Panc1 (cell line): ENCODE data around the gene EIPR1. TPM values are rescaled to one million over a fixed set of nuclear protein-coding genes. Genes with fewer than 3 reads are reported as not detected.

Experiments
- ATAC-seq: fragments of 200-7000 bp; cut with Tn5 transposase; 2 replicates; pipeline ENCODE4 v1.9.1; 2020; ENCODE audit warnings: mild to moderate bottlenecking, moderate library complexity
- BruUV-seq: library from RNA; stranded (reverse); fragments of 400-500 nt; replicated peaks from 2 replicates; lab custom pipeline; 2021; lab: Mats Ljungman, UMichigan
- CTCF ChIA-PET: fragments of 300-600 bp; sonication (Branson Sonifier 250); formaldehyde crosslinking; loops from one replicate; lab custom pipeline; 2022; ENCODE audit warnings: antibody characterized with exemption; lab: Charles Lee
- POLR2A ChIA-PET: fragments of 300-600 bp; sonication (Branson Sonifier 250); formaldehyde crosslinking; loops from one replicate; lab custom pipeline; 2022; ENCODE audit warnings: antibody characterized with exemption; lab: Charles Lee
- DNase-seq: peaks from one replicate; pipeline ENCODE4 v3.0.0-alpha.2; 2010; ENCODE audit warnings: low read depth, low spot score
- H3K27ac ChIP-seq: 2 replicates; pipeline ENCODE4 v1.5.1; 2011; ENCODE audit warnings: mild to moderate bottlenecking, low read length, inconsistent platforms
- H3K27me3 ChIP-seq: fragments of 200-500 bp; sonication (Bioruptor generic); 2 replicates; pipeline ENCODE4 v1.6.0; 2014; ENCODE audit warnings: low read length, inconsistent platforms; ENCODE audit not compliant: control insufficient read depth, insufficient read depth
- H3K36me3 ChIP-seq: fragments of 200-500 bp; sonication (Bioruptor generic); 2 replicates; pipeline ENCODE4 v1.5.1; 2014; ENCODE audit warnings: inconsistent platforms, mild to moderate bottlenecking, low read length, moderate library complexity; ENCODE audit not compliant: control insufficient read depth, insufficient read depth
- H3K4me1 ChIP-seq: 2 replicates; pipeline ENCODE4 v1.5.1; 2011; ENCODE audit warnings: inconsistent platforms, mild to moderate bottlenecking, low read length, moderate library complexity; ENCODE audit not compliant: control insufficient read depth, insufficient read depth
- H3K4me3 ChIP-seq, 2 experiments: 2 replicates each; pipeline ENCODE4 v1.5.1; 2011 to 2012; ENCODE audit warnings: low read depth in 2 of 2, low read length in 2 of 2, mild to moderate bottlenecking in 2 of 2, inconsistent platforms in 1 of 2, moderate library complexity in 1 of 2
- H3K9me3 ChIP-seq: fragments of 200-500 bp; sonication (Bioruptor generic); 2 replicates; pipeline ENCODE4 v1.5.1; 2014; ENCODE audit warnings: low read depth, mild to moderate bottlenecking, inconsistent platforms, low read length, moderate library complexity; ENCODE audit not compliant: control insufficient read depth, insufficient read depth
- POLR2AphosphoS5 ChIP-seq: IDR thresholded peaks from 2 replicates; pipeline ENCODE4 v1.6.1; 2012; ENCODE audit warnings: mild to moderate bottlenecking, low read depth, low read length, moderate library complexity
- SIN3A ChIP-seq: IDR thresholded peaks from 2 replicates; pipeline ENCODE4 v1.6.1; 2012; ENCODE audit warnings: low read depth, mild to moderate bottlenecking, low read length, moderate library complexity, borderline replicate concordance; ENCODE audit not compliant: insufficient read depth
- TCF7L2 ChIP-seq: IDR thresholded peaks from 2 replicates; pipeline ENCODE4 v1.6.1; 2011; ENCODE audit warnings: mild to moderate bottlenecking, low read depth, low read length, inconsistent platforms
- in situ Hi-C: cut with HindIII; loops from 2 replicates; pipeline ENCODE4 v1.10.0; 2016; ENCODE audit warnings: low sequenced_read_pairs, low pct_unique_long_range_greater_than_20kb
- intact Hi-C: fragments of 100-400 bp; cut with micrococcal nuclease; formaldehyde crosslinking; loops from one replicate; pipeline ENCODE4 v1.10.0; 2022; ENCODE audit not compliant: unreplicated experiment
- total RNA-seq: library from RNA; stranded (reverse); gene quantifications from one replicate; pipeline ENCODE4 v1.2.1, GENCODE V29; 2021; ENCODE audit not compliant: unreplicated experiment
- TF ChIP-seq, protein P1 (sequence below), 2 experiments: IDR thresholded peaks; 2 replicates each; pipeline ENCODE4 v1.6.1; 2011 to 2012; ENCODE audit warnings: low read depth in 2 of 2, control low read depth in 1 of 2, low read length in 1 of 2, mild to moderate bottlenecking in 1 of 2, moderate library complexity in 1 of 2; ENCODE audit not compliant: insufficient read depth in 1 of 2
- TF ChIP-seq, protein P2 (sequence below): fragments of 450-650 bp; IDR thresholded peaks from 2 replicates; pipeline ENCODE4 v1.5.1; 2017; ENCODE audit warnings: mild to moderate bottlenecking

Gene EIPR1
- total RNA-seq, 1 experiment from 2014 or later = 26.7 TPM

DNA sequence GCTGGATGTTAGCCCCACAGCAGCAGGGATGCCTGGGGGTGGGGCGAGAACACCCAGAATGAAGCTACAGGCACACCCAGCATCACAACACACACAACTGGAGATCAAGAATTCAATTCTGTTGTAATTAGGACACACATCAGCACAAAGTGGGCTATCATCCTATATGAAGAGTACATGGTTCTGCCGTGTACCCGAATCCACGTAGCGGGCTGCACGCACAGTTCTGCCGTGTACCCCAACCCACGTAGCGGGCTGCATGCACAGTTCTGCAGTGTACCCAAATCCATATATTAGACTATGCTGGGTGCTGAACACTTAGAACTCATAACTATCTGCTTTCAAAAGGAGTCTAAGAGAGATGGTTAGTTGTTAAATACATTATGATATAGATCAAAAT, 86.5 kb downstream of the EIPR1 start:
- H3K4me1 ChIP-seq = no peaks in the 10 kb centered on the region
- no peak for ATAC-seq
- BruUV-seq = no TSS peak
- H3K27ac ChIP-seq = no peak overlapping the region
- TF ChIP-seq SIN3A (no peak), TCF7L2 (no peak), POLR2AphosphoS5 (no peak)
- TF ChIP-seq, protein P1, sequence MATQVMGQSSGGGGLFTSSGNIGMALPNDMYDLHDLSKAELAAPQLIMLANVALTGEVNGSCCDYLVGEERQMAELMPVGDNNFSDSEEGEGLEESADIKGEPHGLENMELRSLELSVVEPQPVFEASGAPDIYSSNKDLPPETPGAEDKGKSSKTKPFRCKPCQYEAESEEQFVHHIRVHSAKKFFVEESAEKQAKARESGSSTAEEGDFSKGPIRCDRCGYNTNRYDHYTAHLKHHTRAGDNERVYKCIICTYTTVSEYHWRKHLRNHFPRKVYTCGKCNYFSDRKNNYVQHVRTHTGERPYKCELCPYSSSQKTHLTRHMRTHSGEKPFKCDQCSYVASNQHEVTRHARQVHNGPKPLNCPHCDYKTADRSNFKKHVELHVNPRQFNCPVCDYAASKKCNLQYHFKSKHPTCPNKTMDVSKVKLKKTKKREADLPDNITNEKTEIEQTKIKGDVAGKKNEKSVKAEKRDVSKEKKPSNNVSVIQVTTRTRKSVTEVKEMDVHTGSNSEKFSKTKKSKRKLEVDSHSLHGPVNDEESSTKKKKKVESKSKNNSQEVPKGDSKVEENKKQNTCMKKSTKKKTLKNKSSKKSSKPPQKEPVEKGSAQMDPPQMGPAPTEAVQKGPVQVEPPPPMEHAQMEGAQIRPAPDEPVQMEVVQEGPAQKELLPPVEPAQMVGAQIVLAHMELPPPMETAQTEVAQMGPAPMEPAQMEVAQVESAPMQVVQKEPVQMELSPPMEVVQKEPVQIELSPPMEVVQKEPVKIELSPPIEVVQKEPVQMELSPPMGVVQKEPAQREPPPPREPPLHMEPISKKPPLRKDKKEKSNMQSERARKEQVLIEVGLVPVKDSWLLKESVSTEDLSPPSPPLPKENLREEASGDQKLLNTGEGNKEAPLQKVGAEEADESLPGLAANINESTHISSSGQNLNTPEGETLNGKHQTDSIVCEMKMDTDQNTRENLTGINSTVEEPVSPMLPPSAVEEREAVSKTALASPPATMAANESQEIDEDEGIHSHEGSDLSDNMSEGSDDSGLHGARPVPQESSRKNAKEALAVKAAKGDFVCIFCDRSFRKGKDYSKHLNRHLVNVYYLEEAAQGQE (IDR thresholded peaks at IDR 0.05; ENCODE audit: insufficient read depth in 1 of 2, low read depth in 2 of 2, low read length in 1 of 2) = no peak
- TF ChIP-seq, protein P2, sequence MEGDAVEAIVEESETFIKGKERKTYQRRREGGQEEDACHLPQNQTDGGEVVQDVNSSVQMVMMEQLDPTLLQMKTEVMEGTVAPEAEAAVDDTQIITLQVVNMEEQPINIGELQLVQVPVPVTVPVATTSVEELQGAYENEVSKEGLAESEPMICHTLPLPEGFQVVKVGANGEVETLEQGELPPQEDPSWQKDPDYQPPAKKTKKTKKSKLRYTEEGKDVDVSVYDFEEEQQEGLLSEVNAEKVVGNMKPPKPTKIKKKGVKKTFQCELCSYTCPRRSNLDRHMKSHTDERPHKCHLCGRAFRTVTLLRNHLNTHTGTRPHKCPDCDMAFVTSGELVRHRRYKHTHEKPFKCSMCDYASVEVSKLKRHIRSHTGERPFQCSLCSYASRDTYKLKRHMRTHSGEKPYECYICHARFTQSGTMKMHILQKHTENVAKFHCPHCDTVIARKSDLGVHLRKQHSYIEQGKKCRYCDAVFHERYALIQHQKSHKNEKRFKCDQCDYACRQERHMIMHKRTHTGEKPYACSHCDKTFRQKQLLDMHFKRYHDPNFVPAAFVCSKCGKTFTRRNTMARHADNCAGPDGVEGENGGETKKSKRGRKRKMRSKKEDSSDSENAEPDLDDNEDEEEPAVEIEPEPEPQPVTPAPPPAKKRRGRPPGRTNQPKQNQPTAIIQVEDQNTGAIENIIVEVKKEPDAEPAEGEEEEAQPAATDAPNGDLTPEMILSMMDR = no peak
- in situ Hi-C loops (no loop called here), intact Hi-C loops (no loop called here)
- no peaks in the 10 kb centered on the region for H3K9me3 ChIP-seq
- ChIA-PET POLR2A (no interaction called here), CTCF (no interaction called here)
- H3K36me3 ChIP-seq = no peaks in the 10 kb centered on the region
- H3K4me3 ChIP-seq = no peak overlapping the region
- no peaks in the 10 kb centered on the region for H3K27me3 ChIP-seq
- DNase-seq = no peak

GRCh38 chr2:3290655-3291054, 87.0 kb downstream of the EIPR1 start:
- no peak for DNase-seq
- in situ Hi-C loops (no loop called here), intact Hi-C loops (no loop called here)
- no peak overlapping the region for H3K27ac ChIP-seq
- no peaks in the 10 kb centered on the region for H3K9me3 ChIP-seq
- no peak for TF ChIP-seq SIN3A
- TF ChIP-seq POLR2AphosphoS5 = no peak
- no peak for TF ChIP-seq TCF7L2
- TF ChIP-seq, protein P1 (IDR thresholded peaks at IDR 0.05; ENCODE audit: insufficient read depth in 1 of 2, low read depth in 2 of 2, low read length in 1 of 2) = no peak
- TF ChIP-seq, protein P2 = no peak
- POLR2A ChIA-PET = no interaction called here
- H3K4me3 ChIP-seq = no peak overlapping the region
- H3K36me3 ChIP-seq = no peaks in the 10 kb centered on the region
- no peaks in the 10 kb centered on the region for H3K27me3 ChIP-seq
- no peaks in the 10 kb centered on the region for H3K4me1 ChIP-seq
- CTCF ChIA-PET = no interaction called here
- no TSS peak for BruUV-seq
- ATAC-seq = no peak
